GM12891 (cell line): ENCODE measurements around the gene CCDC88C.

Experiments used
- DNase-seq: peaks from one replicate; pipeline ENCODE4 v3.0.0; 2011; ENCODE audit warnings: low spot score; ENCODE audit not compliant: insufficient read length
- FAIRE-seq: peaks from 2 replicates; lab custom pipeline; 2011; peaks lifted over from hg19 to GRCh38; lab: Jason Lieb, UNC
- PAX5 ChIP-seq: IDR thresholded peaks from 2 replicates; pipeline ENCODE4 v1.6.1; 2011; ENCODE audit warnings: low read length, moderate library complexity, mild to moderate bottlenecking; ENCODE audit not compliant: insufficient read depth, severe bottlenecking
- POLR2A ChIP-seq: IDR thresholded peaks from 2 replicates; pipeline ENCODE4 v1.6.1; 2011; ENCODE audit warnings: low read depth, low read length, control low read depth
- POLR2AphosphoS5 ChIP-seq: IDR thresholded peaks from 2 replicates; pipeline ENCODE4 v1.6.1; 2011; ENCODE audit warnings: low read depth, low read length, control low read depth
- POU2F2 ChIP-seq: IDR thresholded peaks from 2 replicates; pipeline ENCODE4 v1.6.1; 2011; ENCODE audit warnings: low read depth, mild to moderate bottlenecking, control low read depth, low read length, moderate library complexity
- SPI1 ChIP-seq: IDR thresholded peaks from 2 replicates; pipeline ENCODE4 v1.6.1; 2011; ENCODE audit warnings: low read depth, low read length, control low read depth
- TAF1 ChIP-seq: IDR thresholded peaks from 2 replicates; pipeline ENCODE4 v1.6.1; 2011; ENCODE audit warnings: low read depth, low read length, control low read depth

The CCDC88C gene

GRCh38 chr14:91330096-91330696, 87.4 kb downstream of the CCDC88C start:
- peak; percentile 23 for FAIRE-seq
- no peak for DNase-seq
- TF ChIP-seq POLR2AphosphoS5 (peak; percentile 28), PAX5 (no peak)

- TF ChIP-seq POLR2AphosphoS5 (no peak; the same call in 1 of the 2 replicates), SPI1 (no peak), POLR2A (no peak), PAX5 (no peak), POU2F2 (no peak), TAF1 (no peak)
- FAIRE-seq = no peak
- no peak for DNase-seq
Observed at GRCh38 chr14:91329486-91330014, 88.1 kb downstream of the CCDC88C start.

- no peak for TF ChIP-seq PAX5
- no peak for DNase-seq
- FAIRE-seq = no peak
Observed at GRCh38 chr14:91328313-91329050, 89.1 kb downstream of the CCDC88C start.

- DNase-seq (no peak), FAIRE-seq (no peak)
- TF ChIP-seq PAX5 = no peak
- TF ChIP-seq POLR2A = no peak
- no peak for TF ChIP-seq POLR2AphosphoS5
- no peak for TF ChIP-seq SPI1
Observed at GRCh38 chr14:91327661-91328312, 89.8 kb downstream of the CCDC88C start.

- TF ChIP-seq PAX5 = no peak
- DNase-seq (no peak), FAIRE-seq (no peak)
Observed at GRCh38 chr14:91327250-91327595, 90.4 kb downstream of the CCDC88C start.

GRCh38 chr14:91326514-91327249, 90.9 kb downstream of the CCDC88C start:
- FAIRE-seq (no peak), DNase-seq (no peak)

GRCh38 chr14:91324606-91325575, 92.7 kb downstream of the CCDC88C start:
- TF ChIP-seq POLR2A = no peak
- TF ChIP-seq SPI1 = no peak
- DNase-seq (no peak), FAIRE-seq (peak; percentile 13)

More at GRCh38 chr14:91326514-91327249, 90.9 kb downstream of the CCDC88C start:
- no peak for TF ChIP-seq POU2F2
- TF ChIP-seq TAF1 = no peak
- no peak for TF ChIP-seq SPI1
- TF ChIP-seq PAX5 = no peak
- TF ChIP-seq POLR2AphosphoS5 = no peak
- TF ChIP-seq POLR2A = no peak

GRCh38 chr14:91323671-91324605, 93.7 kb downstream of the CCDC88C start:
- peak; percentile 96 for FAIRE-seq
- TF ChIP-seq POLR2A (no peak), PAX5 (peak; percentile 27), POLR2AphosphoS5 (peak; percentile 38; the same call in 1 of the 2 replicates), SPI1 (peak; percentile 44), TAF1 (no peak), POU2F2 (peak; percentile 98)
- peak; percentile 68 for DNase-seq
